LNCAP (cell line): ENCODE results near the gene SLC8B1.

Experiments
- CTCF ChIP-seq: fragments of 450-650 bp; IDR thresholded peaks from 2 replicates; pipeline ENCODE4 v1.5.1; 2017; ENCODE audit warnings: mild to moderate bottlenecking

Gene SLC8B1

GRCh38 chr12:113348849-113349536 lies 14.1 kb upstream of the SLC8B1 start:
- no peak for TF ChIP-seq CTCF

- TF ChIP-seq CTCF: no peak
Observed at GRCh38 chr12:113347892-113348291, 13.0 kb upstream of the SLC8B1 start.

GRCh38 chr12:113347107-113347506 lies 12.2 kb upstream of the SLC8B1 start:
- TF ChIP-seq CTCF: no peak

- TF ChIP-seq CTCF: no peak
Observed at GRCh38 chr12:113346353-113346752, 11.4 kb upstream of the SLC8B1 start.

- TF ChIP-seq CTCF: no peak
Observed at GRCh38 chr12:113345318-113345717, 10.4 kb upstream of the SLC8B1 start.

- TF ChIP-seq CTCF: no peak
Observed at GRCh38 chr12:113341535-113341934, 6.6 kb upstream of the SLC8B1 start.

- TF ChIP-seq CTCF: no peak
Observed at GRCh38 chr12:113340061-113340460, 5.2 kb upstream of the SLC8B1 start.

GRCh38 chr12:113339540-113339939 lies 4.6 kb upstream of the SLC8B1 start:
- TF ChIP-seq CTCF: no peak
